Activated CD8-positive, alpha-beta T cell treated with anti-CD3 and anti-CD28 coated beads, Interleukin-2, amount 10 ng/mL, durations not matched to agents 7 days and 5 days (primary cell): ENCODE data around the gene PIF1. TPM values are rescaled to one million over a fixed set of nuclear protein-coding genes. Genes with fewer than 3 reads are reported as not detected.

Experiments used
- ATAC-seq: fragments of 150-1000 bp; cut with Tn5 transposase; one replicate; pipeline ENCODE4 v1.10.0; 2021; ENCODE audit warnings: moderate library complexity
- CTCF ChIA-PET: fragments of 350-600 bp; sonication (Branson Sonifier 250); formaldehyde crosslinking; loops from one replicate; lab custom pipeline; 2021; ENCODE audit warnings: antibody characterized with exemption; lab: Charles Lee
- POLR2A ChIA-PET: fragments of 350-600 bp; sonication (Branson Sonifier 250); formaldehyde crosslinking; loops from one replicate; lab custom pipeline; 2021; ENCODE audit warnings: antibody characterized with exemption; lab: Charles Lee
- DNase-seq: peaks from one replicate; pipeline ENCODE4 v3.0.0-alpha.2; 2020
- H3K27ac Mint-ChIP-seq: one replicate; pipeline ENCODE4 v1.8.0; 2021; ENCODE audit warnings: mild to moderate bottlenecking, mixed read lengths
- H3K27me3 Mint-ChIP-seq: one replicate; pipeline ENCODE4 v1.8.0; 2021; ENCODE audit warnings: low read depth, mixed read lengths
- H3K36me3 Mint-ChIP-seq: one replicate; pipeline ENCODE4 v1.8.0; 2021; ENCODE audit warnings: low read depth, mixed read lengths
- H3K4me1 Mint-ChIP-seq: one replicate; pipeline ENCODE4 v1.8.0; 2021; ENCODE audit warnings: low read depth, mixed read lengths
- H3K4me3 Mint-ChIP-seq: one replicate; pipeline ENCODE4 v1.8.0; 2021; ENCODE audit warnings: mild to moderate bottlenecking, mixed read lengths
- H3K9me3 Mint-ChIP-seq: one replicate; pipeline ENCODE4 v1.8.0; 2022; ENCODE audit warnings: mixed read lengths; ENCODE audit not compliant: insufficient read depth
- total RNA-seq, 2 experiments: library from RNA; stranded (reverse); gene quantifications; one replicate each; pipeline ENCODE4 v1.2.3, GENCODE V29; 2021

The PIF1 gene
- total RNA-seq, 2 experiments from 2014 or later = 69.1 to 71.1 TPM

DNA sequence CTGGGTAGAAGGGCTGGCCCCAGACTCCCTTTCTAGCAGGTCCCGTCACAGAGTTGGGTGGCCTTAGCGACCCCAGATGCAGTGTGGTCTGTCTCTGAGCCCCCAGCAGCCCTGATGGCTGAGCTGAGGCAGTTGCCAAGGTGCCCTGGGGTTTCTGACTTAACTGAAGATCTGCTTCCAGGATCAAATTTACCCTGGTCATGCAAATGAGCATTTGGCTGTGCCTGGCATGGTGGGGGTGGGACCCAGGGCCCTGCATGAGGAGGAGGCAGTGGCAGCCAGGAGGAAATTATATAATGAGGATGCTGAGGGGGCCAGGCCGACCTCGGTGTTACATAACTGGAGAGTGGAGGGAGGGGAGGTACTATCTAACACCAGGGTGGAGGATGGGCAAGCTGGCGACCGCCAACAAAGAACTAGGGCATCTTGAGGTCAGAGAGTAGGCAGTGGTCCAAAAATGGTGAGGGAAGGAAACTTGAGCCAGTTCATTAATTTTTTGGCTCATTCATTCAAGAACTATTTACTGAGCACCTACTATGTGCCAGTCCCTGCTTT, 32.7 kb upstream of the PIF1 start:
- H3K4me3 Mint-ChIP-seq = no peak overlapping the region
- ChIA-PET CTCF (interaction anchor here (1.0 to 1.1 kb wide), 3 partner anchors 36 to 150 kb away, joined by 3 read pairs; no protein-coding TSS in a partner anchor), POLR2A (no interaction called here)
- no peaks in the 10 kb centered on the region for H3K27me3 Mint-ChIP-seq
- no peak overlapping the region for H3K27ac Mint-ChIP-seq
- no peaks in the 10 kb centered on the region for H3K9me3 Mint-ChIP-seq
- peaks cover 45% of the 10 kb centered on the region for H3K4me1 Mint-ChIP-seq
- no peak for DNase-seq
- no peak for ATAC-seq
- H3K36me3 Mint-ChIP-seq = peaks cover 60% of the 10 kb centered on the region

DNA sequence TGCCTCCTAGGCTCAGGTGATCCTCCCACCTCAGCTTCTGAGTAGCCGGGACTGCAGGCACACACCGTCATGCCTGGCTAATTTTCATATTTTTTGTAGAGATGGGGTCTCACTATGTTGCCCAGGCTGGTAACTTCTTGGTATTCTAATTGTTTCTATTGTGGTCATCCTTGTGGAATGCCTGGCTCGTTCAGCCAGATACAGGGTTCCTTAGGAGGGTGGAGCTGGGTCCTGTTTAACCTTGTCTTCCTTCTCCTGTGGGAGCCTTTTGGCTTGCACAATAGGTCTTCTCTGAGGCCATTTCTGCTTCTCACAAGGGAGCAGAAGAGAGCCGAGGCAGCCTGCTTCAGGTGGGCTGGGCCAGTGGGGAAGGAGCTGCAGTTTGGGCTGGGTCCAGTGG, 32.0 kb upstream of the PIF1 start:
- Mint-ChIP-seq H3K27ac (peak overlapping the region; percentile 87), H3K4me1 (peaks cover 45% of the 10 kb centered on the region), H3K9me3 (no peaks in the 10 kb centered on the region), H3K27me3 (no peaks in the 10 kb centered on the region), H3K4me3 (no peak overlapping the region), H3K36me3 (peaks cover 57% of the 10 kb centered on the region)
- POLR2A ChIA-PET = interaction anchor here (0.5 to 0.9 kb wide), 3 partner anchors 11 to 1068 kb away, joined by 3 to 4 read pairs (median 3); no protein-coding TSS in a partner anchor
- DNase-seq = no peak
- no peak for ATAC-seq
- CTCF ChIA-PET = interaction anchor here (0.7 to 1.6 kb wide), 5 partner anchors 10 to 151 kb away, joined by 3 to 4 read pairs (median 3); no protein-coding TSS in a partner anchor

DNA sequence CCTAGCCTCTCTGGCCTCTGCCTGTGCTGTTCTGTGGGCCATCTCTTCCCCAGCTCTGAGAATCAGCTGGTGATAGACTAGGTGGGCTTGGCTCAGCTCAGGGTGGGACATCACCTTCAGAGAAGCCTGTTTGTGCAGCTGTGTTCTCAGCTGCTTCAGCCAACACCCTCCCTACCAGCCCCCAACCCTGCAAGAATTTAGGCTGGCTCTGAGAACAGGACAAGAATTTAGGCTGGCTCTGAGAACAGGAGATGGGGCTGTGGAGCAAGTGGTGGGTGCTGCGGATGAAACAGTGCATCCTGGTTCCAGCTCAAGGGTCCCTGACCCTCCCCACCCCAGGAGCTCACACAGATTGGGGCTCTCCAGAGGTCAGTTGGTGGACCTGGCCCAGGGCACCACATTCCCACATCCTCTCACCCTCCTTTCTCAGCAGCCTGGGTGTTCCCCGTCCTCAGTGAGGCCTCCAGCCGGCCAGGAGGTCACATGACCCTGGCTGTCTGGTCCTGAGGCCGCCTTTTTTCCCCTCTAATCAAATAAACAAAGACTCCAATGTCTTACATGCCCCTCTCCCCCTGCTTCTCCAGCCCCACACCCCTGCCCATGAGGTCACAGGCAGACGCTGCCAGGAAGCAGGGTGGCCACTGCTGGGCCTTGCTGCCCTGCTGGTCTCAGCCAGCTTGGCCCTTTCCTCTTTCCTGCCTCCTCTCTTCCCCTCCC, 31.1 kb upstream of the PIF1 start:
- Mint-ChIP-seq H3K9me3 (no peaks in the 10 kb centered on the region), H3K4me1 (peaks cover 49% of the 10 kb centered on the region), H3K4me3 (no peak overlapping the region), H3K36me3 (peaks cover 55% of the 10 kb centered on the region), H3K27ac (peak overlapping the region; percentile 87), H3K27me3 (no peaks in the 10 kb centered on the region)
- CTCF ChIA-PET = interaction anchor here (0.7 to 1.6 kb wide), 2 partner anchors 11 to 38 kb away, joined by 3 to 4 read pairs; no protein-coding TSS in a partner anchor
- ATAC-seq = no peak
- no peak for DNase-seq
- POLR2A ChIA-PET = interaction anchor here (0.7 to 0.9 kb wide), 2 partner anchors 37 to 1069 kb away, joined by 3 to 4 read pairs; no protein-coding TSS in a partner anchor

DNA sequence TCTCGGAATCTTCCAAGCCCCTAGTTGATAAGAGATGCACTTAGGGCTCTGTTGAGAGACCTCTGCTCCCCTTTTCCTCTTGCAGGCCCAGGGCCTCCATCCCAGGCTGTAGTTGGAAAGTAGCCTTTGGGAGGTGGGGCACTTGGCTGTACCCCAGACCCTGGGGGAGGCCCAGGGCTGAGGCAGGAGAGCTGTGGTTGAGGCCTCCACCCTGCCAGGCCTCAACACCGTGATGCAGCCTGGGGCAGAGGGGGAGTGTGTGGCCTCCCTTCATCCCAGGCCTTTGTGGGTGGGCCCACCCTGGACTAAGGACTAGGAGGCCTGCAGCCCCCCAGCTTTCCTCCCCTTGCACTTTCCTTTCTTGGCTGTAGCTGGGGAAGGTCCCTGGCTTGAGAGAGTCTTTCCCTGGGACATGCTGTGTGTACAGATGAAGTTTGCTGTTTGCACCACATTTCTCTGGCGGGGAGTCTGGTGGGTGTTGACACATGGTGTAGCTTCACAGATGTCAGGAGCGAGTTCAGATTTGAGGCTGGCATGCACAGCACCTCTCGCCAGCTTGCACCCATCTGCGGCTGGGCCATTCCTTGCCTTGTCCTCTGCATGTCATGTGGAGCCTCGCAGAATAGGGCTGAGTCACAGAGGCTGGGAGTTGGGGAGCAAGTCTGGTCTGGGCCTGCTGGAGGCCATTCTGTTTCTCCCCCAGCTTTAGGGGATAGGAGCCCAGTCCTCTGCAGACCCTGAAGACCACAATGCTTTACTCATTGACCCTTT, 29.9 kb upstream of the PIF1 start:
- CTCF ChIA-PET = no interaction called here
- DNase-seq (no peak), ATAC-seq (no peak)
- Mint-ChIP-seq H3K4me1 (peaks cover 49% of the 10 kb centered on the region), H3K9me3 (no peaks in the 10 kb centered on the region), H3K27ac (peak overlapping the region; percentile 18), H3K36me3 (peaks cover 57% of the 10 kb centered on the region), H3K4me3 (no peak overlapping the region), H3K27me3 (no peaks in the 10 kb centered on the region)
- POLR2A ChIA-PET = no interaction called here

DNA sequence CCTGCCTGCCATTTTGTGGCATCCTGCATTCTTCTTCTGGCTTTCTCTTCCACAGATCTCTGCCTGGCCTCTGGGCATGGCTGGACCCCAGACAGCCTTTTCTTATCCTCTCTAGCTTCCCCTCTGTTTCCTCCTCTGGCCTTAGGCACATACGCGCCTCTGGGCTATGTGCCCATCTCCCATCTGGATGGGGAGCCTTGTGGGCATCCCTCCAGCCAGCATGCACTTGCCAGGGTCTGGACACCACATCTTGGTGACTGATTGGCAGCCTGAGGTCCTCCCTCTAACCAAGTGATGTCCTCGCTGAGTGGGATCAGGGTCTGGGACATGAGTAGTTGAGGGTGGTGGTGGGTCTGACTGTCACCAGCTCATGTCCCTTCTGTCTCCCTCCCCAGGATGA, 29.1 kb upstream of the PIF1 start:
- Mint-ChIP-seq H3K4me3 (no peak overlapping the region), H3K27ac (peak overlapping the region; percentile 10), H3K27me3 (no peaks in the 10 kb centered on the region), H3K4me1 (peaks cover 49% of the 10 kb centered on the region), H3K9me3 (no peaks in the 10 kb centered on the region), H3K36me3 (peaks cover 58% of the 10 kb centered on the region)
- no peak for DNase-seq
- ATAC-seq = no peak
- POLR2A ChIA-PET = no interaction called here
- CTCF ChIA-PET = no interaction called here

DNA sequence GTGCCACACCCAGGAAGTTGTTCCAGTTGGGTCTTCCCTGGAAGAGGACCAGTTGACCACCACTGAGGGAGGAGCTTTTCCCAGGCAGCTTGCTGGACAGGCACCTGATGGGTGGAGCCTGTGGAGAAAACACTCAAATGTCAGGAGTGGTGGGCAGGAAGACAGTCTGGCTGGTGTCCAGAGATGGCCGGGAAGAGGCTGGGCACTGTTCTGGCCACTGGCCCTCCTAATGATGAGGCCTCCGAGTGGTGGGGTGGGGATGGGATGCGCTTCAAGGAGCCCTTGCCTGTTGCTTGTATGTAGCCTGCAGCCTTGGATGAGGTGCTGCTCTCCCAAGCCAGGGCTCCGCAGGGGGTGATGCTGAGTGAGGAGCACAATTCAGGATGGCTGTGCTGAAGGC, 28.6 kb upstream of the PIF1 start:
- no peaks in the 10 kb centered on the region for H3K27me3 Mint-ChIP-seq
- peaks cover 57% of the 10 kb centered on the region for H3K36me3 Mint-ChIP-seq
- H3K27ac Mint-ChIP-seq = peak overlapping the region; percentile 10
- ATAC-seq = no peak
- peaks cover 49% of the 10 kb centered on the region for H3K4me1 Mint-ChIP-seq
- no peak overlapping the region for H3K4me3 Mint-ChIP-seq
- CTCF ChIA-PET = no interaction called here
- H3K9me3 Mint-ChIP-seq = no peaks in the 10 kb centered on the region
- DNase-seq = no peak
- POLR2A ChIA-PET = interaction anchor here (0.6 kb wide), 1 partner anchor 53 kb away, joined by 4 read pairs; no protein-coding TSS in a partner anchor

DNA sequence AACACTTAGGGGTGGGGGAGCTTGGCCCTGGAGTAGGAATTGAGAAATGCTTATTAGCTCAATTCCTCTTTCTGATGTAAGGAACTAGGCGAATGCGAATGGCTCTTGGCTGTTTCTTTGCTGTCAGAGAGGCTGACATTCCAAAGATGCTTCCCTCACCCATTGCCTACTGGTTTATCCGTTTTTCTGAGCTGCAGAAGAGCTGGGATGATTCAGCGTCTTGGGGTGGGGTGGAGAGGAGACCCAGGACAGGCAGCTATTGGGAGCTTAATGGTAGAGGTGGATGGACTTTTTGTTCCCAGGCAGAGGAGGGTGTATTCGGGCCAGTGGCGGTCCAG, 26.0 kb upstream of the PIF1 start:
- Mint-ChIP-seq H3K27me3 (no peaks in the 10 kb centered on the region), H3K4me3 (no peak overlapping the region), H3K9me3 (no peaks in the 10 kb centered on the region), H3K4me1 (peaks cover 50% of the 10 kb centered on the region), H3K36me3 (peaks cover 64% of the 10 kb centered on the region), H3K27ac (no peak overlapping the region)
- POLR2A ChIA-PET = interaction anchor here (1.1 to 1.6 kb wide), 2 partner anchors 31 to 43 kb away, joined by 3 to 8 read pairs; no protein-coding TSS in a partner anchor
- CTCF ChIA-PET = interaction anchor here (1.1 to 1.7 kb wide), 3 partner anchors 11 to 42 kb away, joined by 4 to 5 read pairs (median 4); no protein-coding TSS in a partner anchor
- ATAC-seq (no peak), DNase-seq (no peak)

DNA sequence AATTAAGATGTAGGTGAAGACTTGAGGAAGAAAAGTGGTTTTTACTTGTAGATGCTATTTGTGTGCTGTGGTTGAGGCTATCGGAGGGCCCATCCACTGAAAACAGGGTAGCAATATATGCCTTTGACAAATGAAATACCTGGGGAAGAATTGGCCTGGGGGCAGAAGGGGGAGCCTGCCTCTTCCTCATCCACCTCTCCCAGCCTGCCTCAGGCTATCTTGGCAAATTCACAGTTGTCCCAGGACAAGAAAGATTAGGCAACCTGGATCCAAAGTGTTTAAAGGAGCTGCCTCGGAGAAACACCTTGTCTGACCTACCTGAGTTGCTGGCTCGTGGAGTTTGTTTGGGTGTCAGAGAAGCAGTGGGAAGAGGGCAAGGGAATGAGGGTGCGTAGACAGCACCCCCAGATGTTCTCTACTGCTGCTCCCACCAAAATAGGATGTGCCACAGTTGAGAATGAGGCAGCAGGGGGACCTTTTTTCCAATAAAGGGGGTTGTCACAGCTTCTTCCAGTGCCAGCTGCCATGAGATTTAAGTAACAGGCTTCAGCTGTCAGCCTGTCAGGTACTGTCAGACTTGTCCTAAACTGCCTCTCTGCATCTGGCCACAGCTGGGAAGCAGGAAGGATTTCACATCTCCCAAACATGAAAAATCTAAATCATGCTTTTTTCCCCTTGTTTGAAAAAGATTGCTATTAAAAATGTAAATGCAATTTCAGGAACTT, 25.5 kb upstream of the PIF1 start:
- peaks cover 47% of the 10 kb centered on the region for H3K4me1 Mint-ChIP-seq
- ChIA-PET POLR2A (interaction anchor here (1.1 to 1.6 kb wide), 2 partner anchors 31 to 43 kb away, joined by 3 to 8 read pairs; no protein-coding TSS in a partner anchor), CTCF (interaction anchor here (1.1 to 1.7 kb wide), 3 partner anchors 10 to 43 kb away, joined by 4 to 5 read pairs (median 4); no protein-coding TSS in a partner anchor)
- H3K9me3 Mint-ChIP-seq = no peaks in the 10 kb centered on the region
- ATAC-seq (no peak), DNase-seq (no peak)
- peaks cover 62% of the 10 kb centered on the region for H3K36me3 Mint-ChIP-seq
- no peaks in the 10 kb centered on the region for H3K27me3 Mint-ChIP-seq
- no peak overlapping the region for H3K27ac Mint-ChIP-seq
- H3K4me3 Mint-ChIP-seq = no peak overlapping the region

DNA sequence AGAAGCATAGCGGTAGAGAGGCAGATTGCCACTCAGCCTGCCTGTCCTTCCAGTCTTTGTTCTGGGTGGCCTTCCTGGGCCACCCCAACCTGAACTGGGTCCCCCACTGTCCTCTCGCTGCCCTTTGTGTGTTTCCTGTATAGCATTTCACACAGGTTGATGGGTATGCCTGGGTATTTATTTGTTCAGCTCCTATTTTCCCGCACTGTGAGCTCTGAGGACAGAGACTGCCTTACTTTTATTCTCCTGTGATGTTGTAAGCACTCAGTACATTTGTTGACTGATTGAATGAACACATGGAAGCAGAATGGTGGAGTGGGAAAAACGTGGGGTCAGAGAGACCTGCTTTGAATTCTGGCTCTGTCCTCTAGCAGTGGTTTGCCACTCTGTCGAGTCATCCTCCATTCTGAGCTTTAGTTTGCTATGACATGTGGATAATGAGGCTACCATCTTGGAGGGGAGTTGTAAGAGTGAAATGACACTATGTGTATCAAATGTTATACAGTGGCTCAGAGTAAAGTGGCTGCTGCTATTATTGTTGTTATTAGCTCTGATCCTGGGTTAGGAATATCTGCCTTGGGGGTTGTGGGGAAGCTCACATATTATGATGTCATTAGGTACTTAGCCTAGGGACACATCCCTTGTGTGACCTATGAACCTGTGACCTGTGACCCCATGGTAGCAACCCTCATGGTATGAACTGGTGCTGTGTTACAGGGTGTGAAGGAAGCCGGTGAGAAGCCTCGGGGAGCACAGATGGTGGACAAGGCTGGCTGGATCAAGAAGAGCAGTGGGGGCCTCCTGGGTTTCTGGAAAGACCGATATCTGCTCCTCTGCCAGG, 22.6 kb upstream of the PIF1 start:
- no peak for DNase-seq
- Mint-ChIP-seq H3K4me1 (peaks cover 52% of the 10 kb centered on the region), H3K36me3 (peaks cover 50% of the 10 kb centered on the region), H3K27me3 (no peaks in the 10 kb centered on the region), H3K9me3 (no peaks in the 10 kb centered on the region), H3K4me3 (no peak overlapping the region), H3K27ac (no peak overlapping the region)
- ChIA-PET POLR2A (interaction anchor here (1.0 kb wide), 1 partner anchor 11 kb away, joined by 3 read pairs; no protein-coding TSS in a partner anchor), CTCF (interaction anchor here (1.2 to 1.5 kb wide), 2 partner anchors 12 to 120 kb away, joined by 3 to 7 read pairs; no protein-coding TSS in a partner anchor)
- no peak for ATAC-seq

DNA sequence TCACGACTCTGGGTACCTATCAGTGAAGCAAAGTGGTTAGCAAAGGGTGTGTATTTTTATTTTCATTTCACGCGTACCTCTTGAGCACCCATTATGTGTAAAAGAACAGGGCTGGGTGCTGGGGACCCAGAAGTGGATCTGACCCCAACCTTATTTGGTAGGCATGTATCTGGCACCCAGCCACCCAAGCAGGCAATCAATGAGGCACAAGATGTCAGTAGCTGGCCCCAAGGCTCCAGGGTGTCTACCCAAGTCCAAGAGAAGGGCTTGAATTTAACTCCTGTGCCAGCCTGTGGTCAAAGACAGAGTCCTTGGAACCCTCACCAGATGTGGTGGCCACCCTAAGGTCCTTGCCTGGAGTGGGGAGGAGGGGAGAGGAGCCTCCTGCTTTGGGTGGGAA, 22.0 kb upstream of the PIF1 start:
- Mint-ChIP-seq H3K4me1 (peaks cover 55% of the 10 kb centered on the region), H3K27me3 (no peaks in the 10 kb centered on the region), H3K27ac (peak overlapping the region; percentile 41), H3K9me3 (no peaks in the 10 kb centered on the region), H3K36me3 (peaks cover 51% of the 10 kb centered on the region), H3K4me3 (no peak overlapping the region)
- ATAC-seq (no peak), DNase-seq (no peak)
- POLR2A ChIA-PET = interaction anchor here (1.0 kb wide), 1 partner anchor 47 kb away, joined by 3 read pairs; no protein-coding TSS in a partner anchor
- CTCF ChIA-PET = interaction anchor here (1.2 to 1.8 kb wide), 2 partner anchors 11 to 120 kb away, joined by 3 to 6 read pairs; no protein-coding TSS in a partner anchor
